ENCODE data around the gene SLC22A12. TPM values are rescaled to one million over a fixed set of nuclear protein-coding genes. Genes with fewer than 3 reads are reported as not detected.

Gene SLC22A12
- polyA plus RNA-seq, 2 of the 4 experiments (the other 2 are of a cell fraction): not detected

DNA sequence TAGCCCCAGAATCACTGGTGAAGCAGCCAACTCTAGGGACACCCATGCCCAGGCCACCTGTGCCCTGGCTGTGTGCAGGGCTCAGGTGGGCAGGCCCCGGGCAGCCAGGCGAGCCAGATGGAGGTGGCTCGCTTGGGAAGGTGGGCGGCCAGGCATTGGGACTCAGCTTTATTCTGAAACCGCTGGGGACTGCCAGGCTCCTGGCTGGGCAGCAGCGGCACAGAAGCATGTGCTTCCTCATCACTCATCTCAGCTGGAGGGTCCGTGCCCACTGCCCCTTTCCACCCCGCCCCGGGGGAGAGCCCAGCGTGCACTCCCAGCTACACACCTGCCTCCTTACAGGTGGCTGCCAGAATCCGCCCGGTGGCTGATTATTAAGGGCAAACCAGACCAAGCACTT lies 27.1 kb upstream of the SLC22A12 start:
- FAIRE-seq (no peak), DNase-seq (ENCODE audit: low read depth in 1 of 2, low spot score in 1 of 2) (no peak), ATAC-seq (no peak)
- CTCF ChIA-PET: interaction anchor here (0.8 to 1.7 kb wide), 2 partner anchors 85 to 89 kb away, joined by 4 to 8 read pairs; no protein-coding TSS in a partner anchor
- Histone ChIP-seq H3K27ac (no peak overlapping the region), H3K9me3 (no peaks in the 10 kb centered on the region), H3K4me2 (no peak overlapping the region), H3K4me3 (no peak overlapping the region), H3K4me1 (peaks cover 13% of the 10 kb centered on the region)
- WGBS (ENCODE audit: missing lambda C conversion rate): 66% methylated on average over 10 of the region's 12 CpGs
- POLR2A ChIA-PET: no interaction called here
- TF ChIP-seq HDAC2 (IDR thresholded peaks at IDR 0.05): no peak
- TF ChIP-seq TFCP2L1 (CRISPR knock-in tag; IDR thresholded peaks at IDR 0.05): no peak
- no peak for TF ChIP-seq MYC (IDR thresholded peaks at IDR 0.05; ENCODE audit: borderline replicate concordance, low read length)
- TF ChIP-seq, protein P1, sequence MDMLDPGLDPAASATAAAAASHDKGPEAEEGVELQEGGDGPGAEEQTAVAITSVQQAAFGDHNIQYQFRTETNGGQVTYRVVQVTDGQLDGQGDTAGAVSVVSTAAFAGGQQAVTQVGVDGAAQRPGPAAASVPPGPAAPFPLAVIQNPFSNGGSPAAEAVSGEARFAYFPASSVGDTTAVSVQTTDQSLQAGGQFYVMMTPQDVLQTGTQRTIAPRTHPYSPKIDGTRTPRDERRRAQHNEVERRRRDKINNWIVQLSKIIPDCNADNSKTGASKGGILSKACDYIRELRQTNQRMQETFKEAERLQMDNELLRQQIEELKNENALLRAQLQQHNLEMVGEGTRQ (IDR thresholded peaks at IDR 0.05): no peak
- TF ChIP-seq, protein P2, sequence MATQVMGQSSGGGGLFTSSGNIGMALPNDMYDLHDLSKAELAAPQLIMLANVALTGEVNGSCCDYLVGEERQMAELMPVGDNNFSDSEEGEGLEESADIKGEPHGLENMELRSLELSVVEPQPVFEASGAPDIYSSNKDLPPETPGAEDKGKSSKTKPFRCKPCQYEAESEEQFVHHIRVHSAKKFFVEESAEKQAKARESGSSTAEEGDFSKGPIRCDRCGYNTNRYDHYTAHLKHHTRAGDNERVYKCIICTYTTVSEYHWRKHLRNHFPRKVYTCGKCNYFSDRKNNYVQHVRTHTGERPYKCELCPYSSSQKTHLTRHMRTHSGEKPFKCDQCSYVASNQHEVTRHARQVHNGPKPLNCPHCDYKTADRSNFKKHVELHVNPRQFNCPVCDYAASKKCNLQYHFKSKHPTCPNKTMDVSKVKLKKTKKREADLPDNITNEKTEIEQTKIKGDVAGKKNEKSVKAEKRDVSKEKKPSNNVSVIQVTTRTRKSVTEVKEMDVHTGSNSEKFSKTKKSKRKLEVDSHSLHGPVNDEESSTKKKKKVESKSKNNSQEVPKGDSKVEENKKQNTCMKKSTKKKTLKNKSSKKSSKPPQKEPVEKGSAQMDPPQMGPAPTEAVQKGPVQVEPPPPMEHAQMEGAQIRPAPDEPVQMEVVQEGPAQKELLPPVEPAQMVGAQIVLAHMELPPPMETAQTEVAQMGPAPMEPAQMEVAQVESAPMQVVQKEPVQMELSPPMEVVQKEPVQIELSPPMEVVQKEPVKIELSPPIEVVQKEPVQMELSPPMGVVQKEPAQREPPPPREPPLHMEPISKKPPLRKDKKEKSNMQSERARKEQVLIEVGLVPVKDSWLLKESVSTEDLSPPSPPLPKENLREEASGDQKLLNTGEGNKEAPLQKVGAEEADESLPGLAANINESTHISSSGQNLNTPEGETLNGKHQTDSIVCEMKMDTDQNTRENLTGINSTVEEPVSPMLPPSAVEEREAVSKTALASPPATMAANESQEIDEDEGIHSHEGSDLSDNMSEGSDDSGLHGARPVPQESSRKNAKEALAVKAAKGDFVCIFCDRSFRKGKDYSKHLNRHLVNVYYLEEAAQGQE (IDR thresholded peaks at IDR 0.05): no peak
- TF ChIP-seq RCOR1 (IDR thresholded peaks at IDR 0.05; ENCODE audit: low read depth, low read length): no peak
- TF ChIP-seq SMC3 (IDR thresholded peaks at IDR 0.05): no peak
- no peak for TF ChIP-seq FOSB (CRISPR knock-in tag; IDR thresholded peaks at IDR 0.05)
- TF ChIP-seq KDM5A (IDR thresholded peaks at IDR 0.05): no peak
- TF ChIP-seq RNF2 (IDR thresholded peaks at IDR 0.05; ENCODE audit: borderline replicate concordance, low read depth): no peak
- no peak for TF ChIP-seq HOXB5 (CRISPR knock-in tag; IDR thresholded peaks at IDR 0.05)
- no peak for TF ChIP-seq ZFP36 (IDR thresholded peaks at IDR 0.05; ENCODE audit: borderline replicate concordance, partially characterized antibody)
- no peak for TF ChIP-seq CEBPB (IDR thresholded peaks at IDR 0.05)
- TF ChIP-seq RFX5 (IDR thresholded peaks at IDR 0.05): no peak

DNA sequence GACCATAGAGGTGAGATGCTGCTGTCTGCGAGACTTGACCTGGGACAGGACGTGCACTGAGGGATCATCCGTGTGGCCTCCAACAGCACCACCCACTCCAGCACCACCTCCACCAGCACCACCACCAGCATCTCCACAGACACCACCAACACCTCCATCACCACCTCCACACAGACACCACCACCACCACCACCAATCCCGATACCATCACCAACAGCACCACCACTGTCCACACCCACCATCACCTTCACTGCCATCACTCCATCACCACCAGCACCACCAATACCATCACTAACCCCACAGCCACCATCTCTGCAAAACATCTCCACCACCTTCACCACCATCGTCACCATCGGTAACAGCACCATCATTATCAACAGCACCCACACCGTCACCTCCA lies 26.6 kb upstream of the SLC22A12 start:
- ChIA-PET CTCF (interaction anchor here (0.8 to 1.7 kb wide), 4 partner anchors 66 to 115 kb away, joined by 3 to 8 read pairs (median 4); no protein-coding TSS in a partner anchor), POLR2A (no interaction called here)
- 92% methylated on average over 7 of the region's 7 CpGs for WGBS (ENCODE audit: missing lambda C conversion rate)
- no peak for TF ChIP-seq KDM5A (IDR thresholded peaks at IDR 0.05)
- no peak for TF ChIP-seq NPAS2 (CRISPR knock-in tag; IDR thresholded peaks at IDR 0.05; ENCODE audit: borderline replicate concordance)
- TF ChIP-seq SREBF2 (IDR thresholded peaks at IDR 0.05): no peak
- no peak for TF ChIP-seq RAD21 (conservative IDR thresholded peaks at IDR 0.05 in 1 of 2, IDR thresholded peaks at IDR 0.05 in 1 of 2)
- ATAC-seq (no peak), DNase-seq (ENCODE audit: low read depth in 1 of 2, low spot score in 1 of 2) (no peak), FAIRE-seq (no peak)
- Histone ChIP-seq H3K4me3 (no peak overlapping the region), H3K4me1 (peaks cover 13% of the 10 kb centered on the region), H3K9me3 (no peaks in the 10 kb centered on the region), H3K27ac (no peak overlapping the region), H3K4me2 (no peak overlapping the region)
